MCF 10A (cell line): ENCODE data around the gene KRTAP4-9. TPM values are rescaled to one million over a fixed set of nuclear protein-coding genes. Genes with fewer than 3 reads are reported as not detected.
A peak's percentile ranks its signal among the peaks of the same experiment; 100 is the strongest.
"Not testable (repeated sequence)": the region's sequence is repeated elsewhere in the genome, so short reads cannot be mapped to it uniquely, and the experiment has no call there.

ENCODE experiments used
- BruUV-seq: library from RNA; stranded (reverse); fragments of 400-500 nt; replicated peaks from 2 replicates; lab custom pipeline; 2021; lab: Mats Ljungman, UMichigan
- CTCF ChIA-PET: fragments of 300-600 bp; sonication (Branson Sonifier 250); formaldehyde crosslinking; extraction: SDS; loops from one replicate; lab custom pipeline; 2021; ENCODE audit warnings: antibody characterized with exemption, inconsistent platforms; lab: Yijun Ruan, JAX
- POLR2A ChIA-PET: fragments of 300-600, 350-650 bp; sonication (Branson Sonifier 250); formaldehyde crosslinking; extraction: SDS; loops from one replicate; lab custom pipeline; 2020; ENCODE audit warnings: antibody characterized with exemption, inconsistent platforms; lab: Yijun Ruan, JAX
- DNase-seq: peaks from one replicate; pipeline ENCODE4 v3.0.0-alpha.2; 2018; ENCODE audit not compliant: unreplicated experiment
- H3K27ac Mint-ChIP-seq: one replicate; pipeline ENCODE4 v1.8.0; 2022; ENCODE audit warnings: mild to moderate bottlenecking, low read depth, mixed read lengths; ENCODE audit not compliant: unreplicated experiment
- H3K27me3 Mint-ChIP-seq: one replicate; pipeline ENCODE4 v1.8.0; 2022; ENCODE audit warnings: mixed read lengths; ENCODE audit not compliant: insufficient read depth, unreplicated experiment
- H3K36me3 Mint-ChIP-seq: one replicate; pipeline ENCODE4 v1.8.0; 2022; ENCODE audit warnings: mild to moderate bottlenecking, moderate library complexity, mixed read lengths; ENCODE audit not compliant: insufficient read depth, unreplicated experiment
- H3K4me1 Mint-ChIP-seq: one replicate; pipeline ENCODE4 v1.8.0; 2022; ENCODE audit warnings: mixed read lengths; ENCODE audit not compliant: insufficient read depth, unreplicated experiment
- H3K4me3 Mint-ChIP-seq: one replicate; pipeline ENCODE4 v1.8.0; 2022; ENCODE audit warnings: mild to moderate bottlenecking, moderate library complexity, mixed read lengths; ENCODE audit not compliant: unreplicated experiment
- H3K9me3 Mint-ChIP-seq: one replicate; pipeline ENCODE4 v1.8.0; 2022; ENCODE audit warnings: mixed read lengths; ENCODE audit not compliant: unreplicated experiment
- CTCF ChIP-seq: fragments of 200-600 bp; IDR thresholded peaks from one replicate; pipeline ENCODE4 v1.8.0; 2022; ENCODE audit warnings: antibody characterized with exemption, mild to moderate bottlenecking; ENCODE audit not compliant: unreplicated experiment
- intact Hi-C: fragments of 100-400 bp; cut with micrococcal nuclease; formaldehyde crosslinking; loops from 2 replicates; pipeline ENCODE4 v1.14.1; 2022
- total RNA-seq: library from RNA; stranded (reverse); gene quantifications from 2 replicates; pipeline ENCODE4 v1.2.3, GENCODE V29; 2022

The KRTAP4-9 gene
- total RNA-seq, 1 experiment from 2014 or later: not detected

GRCh38 chr17:41073676-41074075 is 31.5 kb upstream of the KRTAP4-9 start:
- Mint-ChIP-seq H3K27me3 (peaks cover 8% of the 10 kb centered on the region), H3K4me1 (no peaks in the 10 kb centered on the region), H3K36me3 (no peaks in the 10 kb centered on the region), H3K4me3 (no peak overlapping the region), H3K27ac (no peak overlapping the region), H3K9me3 (no peaks in the 10 kb centered on the region)
- CTCF ChIA-PET: no interaction called here
- POLR2A ChIA-PET: no interaction called here
- no TSS peak for BruUV-seq
- DNase-seq: no peak
- intact Hi-C loops: no loop called here
- no peak for TF ChIP-seq CTCF

DNA sequence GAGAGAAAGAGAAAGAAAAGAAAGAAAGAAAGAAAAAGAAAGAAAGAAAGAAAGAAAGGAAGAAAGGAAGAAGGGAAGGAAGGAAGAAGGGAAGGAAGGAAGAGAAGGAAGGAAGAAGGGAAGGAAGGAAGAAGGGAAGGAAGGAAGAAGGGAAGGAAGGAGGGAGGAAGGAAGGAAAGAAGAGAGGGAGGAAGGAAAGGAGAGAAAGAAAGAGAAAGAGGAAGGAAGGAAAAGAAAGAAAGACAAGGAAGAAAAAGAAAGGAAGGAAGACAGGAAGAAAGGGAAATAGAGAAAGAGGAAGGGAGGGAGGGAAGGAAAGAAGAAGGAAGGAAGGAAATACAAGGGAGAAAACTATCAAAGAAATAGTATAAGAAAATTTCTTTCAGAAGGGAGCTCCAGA is 28.4 kb upstream of the KRTAP4-9 start:
- Mint-ChIP-seq H3K36me3 (no peaks in the 10 kb centered on the region), H3K9me3 (no peaks in the 10 kb centered on the region), H3K4me1 (no peaks in the 10 kb centered on the region), H3K4me3 (no peak overlapping the region), H3K27me3 (peaks cover 8% of the 10 kb centered on the region), H3K27ac (no peak overlapping the region)
- ChIA-PET CTCF (no interaction called here), POLR2A (no interaction called here)
- no peak for DNase-seq
- no peak for TF ChIP-seq CTCF
- intact Hi-C loops: no loop called here
- no TSS peak for BruUV-seq

DNA sequence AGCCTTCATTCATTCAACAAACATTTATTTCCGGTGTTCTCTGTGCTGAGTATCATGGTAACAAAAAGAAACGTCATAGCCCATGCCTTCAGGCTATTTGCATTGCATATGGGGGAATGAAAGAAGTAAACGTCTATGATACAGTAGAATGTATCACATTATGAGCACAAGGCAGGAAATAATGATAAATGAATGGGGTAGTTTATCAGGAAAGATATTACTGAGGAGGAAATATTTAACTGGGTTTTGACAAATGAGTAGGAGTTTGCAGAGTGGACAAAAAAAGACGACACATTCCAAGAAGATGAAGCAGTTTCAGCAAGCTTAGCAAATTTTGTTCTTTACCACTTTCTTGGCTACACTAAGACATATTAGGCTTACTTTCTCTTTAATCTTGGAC is 22.6 kb upstream of the KRTAP4-9 start:
- DNase-seq: peak; percentile 33
- H3K36me3 Mint-ChIP-seq: no peaks in the 10 kb centered on the region
- CTCF ChIA-PET: no interaction called here
- POLR2A ChIA-PET: no interaction called here
- no peak overlapping the region for H3K27ac Mint-ChIP-seq
- no peak overlapping the region for H3K4me3 Mint-ChIP-seq
- TF ChIP-seq CTCF: no peak
- H3K9me3 Mint-ChIP-seq: no peaks in the 10 kb centered on the region
- H3K4me1 Mint-ChIP-seq: peaks cover 16% of the 10 kb centered on the region
- intact Hi-C loops: no loop called here
- no TSS peak for BruUV-seq
- no peaks in the 10 kb centered on the region for H3K27me3 Mint-ChIP-seq

DNA sequence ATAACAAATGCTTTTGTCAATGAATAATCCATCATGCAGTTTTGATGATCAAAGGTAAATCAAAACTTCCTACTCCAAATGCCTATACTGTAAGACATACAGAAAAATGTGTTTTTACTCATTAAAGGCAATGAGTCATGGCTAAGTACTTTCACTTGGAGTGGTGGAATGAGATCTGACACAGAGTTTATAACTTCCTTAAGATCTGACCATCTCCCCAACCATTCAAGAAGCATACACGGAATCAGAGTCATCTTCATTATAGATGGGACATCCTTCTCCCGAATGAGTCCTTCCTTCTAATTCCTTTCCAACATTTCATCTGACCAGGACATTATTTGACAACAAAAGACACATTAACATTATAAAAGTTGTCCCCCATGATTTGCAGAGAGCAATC is 21.8 kb upstream of the KRTAP4-9 start:
- H3K4me3 Mint-ChIP-seq, H3K36me3 Mint-ChIP-seq, H3K27me3 Mint-ChIP-seq, H3K9me3 Mint-ChIP-seq, H3K27ac Mint-ChIP-seq, CTCF ChIA-PET, DNase-seq, intact Hi-C loops, BruUV-seq: not testable (repeated sequence)
- H3K4me1 Mint-ChIP-seq: peaks cover 16% of the 10 kb centered on the region
- POLR2A ChIA-PET: interaction anchor here (0.6 kb wide), 1 partner anchor 58 kb away, joined by 3 read pairs; no protein-coding TSS in a partner anchor

DNA sequence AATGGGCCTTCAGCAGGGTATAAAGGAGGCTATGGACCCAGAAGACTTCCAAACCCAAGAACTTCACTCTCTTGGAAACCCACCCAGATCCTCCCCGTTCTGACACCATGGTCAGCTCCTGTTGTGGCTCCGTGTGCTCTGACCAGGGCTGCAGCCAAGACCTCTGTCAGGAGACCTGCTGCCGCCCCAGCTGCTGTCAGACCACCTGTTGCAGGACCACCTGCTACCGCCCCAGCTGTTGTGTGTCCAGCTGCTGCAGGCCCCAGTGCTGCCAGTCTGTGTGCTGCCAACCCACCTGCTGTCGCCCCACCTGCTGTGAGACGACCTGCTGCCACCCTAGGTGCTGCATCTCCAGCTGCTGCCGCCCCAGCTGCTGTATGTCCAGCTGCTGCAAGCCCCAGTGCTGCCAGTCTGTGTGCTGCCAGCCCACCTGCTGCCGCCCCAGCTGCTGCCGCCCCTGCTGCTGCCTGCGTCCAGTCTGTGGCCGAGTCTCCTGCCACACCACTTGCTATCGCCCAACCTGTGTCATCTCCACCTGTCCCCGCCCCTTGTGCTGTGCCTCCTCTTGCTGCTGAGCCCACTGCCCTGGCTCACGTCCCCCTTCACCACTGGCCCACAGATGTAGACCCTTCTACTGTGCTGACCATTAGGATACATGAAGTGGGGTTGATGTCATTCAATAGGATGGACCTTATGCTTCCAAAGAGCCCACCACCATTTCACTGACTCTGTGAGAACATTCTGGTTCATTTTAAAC is 20.9 kb upstream of the KRTAP4-9 start, which contains the start of gene KRTAP4-7:
Gene KRTAP4-7 (plus strand): TSS at position 51 of the 757 bp plus-strand sequence. CDS start 57 bp downstream, at position 108.
- BruUV-seq, intact Hi-C loops: not testable (repeated sequence)

DNA sequence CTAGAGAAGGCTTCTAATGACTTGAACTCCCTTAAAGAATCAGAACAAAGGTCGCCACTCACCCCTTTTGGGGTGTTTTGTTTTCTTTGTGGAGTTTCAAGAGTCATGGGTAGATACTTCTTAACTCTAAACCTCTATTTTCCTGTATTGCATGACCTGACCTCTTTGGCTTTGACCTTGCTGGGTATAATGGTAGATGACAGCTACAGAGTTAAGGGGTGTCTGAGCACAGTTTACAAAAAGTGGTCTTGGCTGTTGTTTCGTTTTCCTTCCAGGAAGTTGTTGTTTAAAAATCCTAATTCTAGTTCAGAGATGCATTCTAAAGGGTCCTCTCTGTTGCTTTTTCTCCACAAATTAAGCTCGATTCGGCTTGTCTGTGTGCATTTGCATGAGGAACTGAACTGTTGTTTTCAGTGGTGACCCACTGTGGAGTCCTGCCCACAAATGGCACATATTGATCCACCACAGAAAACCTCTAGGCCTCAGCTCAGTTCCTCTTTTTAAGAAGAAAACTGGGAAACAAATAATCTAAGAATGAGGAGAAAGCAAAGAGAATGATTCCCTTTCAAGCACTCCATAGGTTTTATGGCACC is 16.3 kb upstream of the KRTAP4-9 start:
- BruUV-seq, intact Hi-C loops, H3K27ac Mint-ChIP-seq, POLR2A ChIA-PET, DNase-seq, H3K9me3 Mint-ChIP-seq, H3K36me3 Mint-ChIP-seq, H3K4me3 Mint-ChIP-seq, CTCF ChIA-PET, H3K27me3 Mint-ChIP-seq, H3K4me1 Mint-ChIP-seq: not testable (repeated sequence)

More for the DNA sequence above, 20.9 kb upstream of the KRTAP4-9 start, which contains the start of gene KRTAP4-7:
- H3K27ac Mint-ChIP-seq, DNase-seq, H3K27me3 Mint-ChIP-seq, H3K4me3 Mint-ChIP-seq, H3K36me3 Mint-ChIP-seq, CTCF ChIA-PET, H3K9me3 Mint-ChIP-seq: not testable (repeated sequence)
- POLR2A ChIA-PET: interaction anchor here (0.6 kb wide), 1 partner anchor 59 kb away, joined by 3 read pairs; no protein-coding TSS in a partner anchor
- H3K4me1 Mint-ChIP-seq: peaks cover 16% of the 10 kb centered on the region
